Measurements from ENCODE around the gene THOC1. TPM values are rescaled to one million over a fixed set of nuclear protein-coding genes. Genes with fewer than 3 reads are reported as not detected.

The THOC1 gene
- total RNA-seq, 1 experiment from 2014 or later, result 33.3 TPM

DNA sequence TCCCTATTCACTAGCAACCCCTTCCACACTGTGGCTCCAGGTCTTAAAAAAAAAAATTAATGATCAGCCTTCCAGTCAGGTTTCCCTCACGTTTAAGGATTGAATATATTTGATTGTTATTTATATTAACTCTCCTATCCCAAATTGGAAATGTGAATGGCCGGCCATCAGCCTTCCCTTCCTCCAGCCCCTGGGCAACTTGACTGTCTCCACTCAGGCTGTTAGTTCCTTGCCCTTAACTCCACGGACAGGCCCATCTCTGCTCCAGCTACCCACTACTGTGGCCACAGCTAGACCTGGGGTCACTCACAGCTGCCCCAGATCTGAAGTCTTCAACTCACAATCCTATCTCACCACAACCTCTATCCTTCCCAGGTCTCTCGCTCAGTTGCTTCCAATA, 39.9 kb downstream of the THOC1 start:
- DNase-seq (ENCODE audit: low read depth, low spot score) (no peak), ATAC-seq (no peak)
- no peaks in the 10 kb centered on the region for H3K27me3 ChIP-seq (ENCODE audit: control insufficient read depth, insufficient read depth, low read length)
- intact Hi-C loops (cut with micrococcal nuclease; ENCODE audit: unreplicated experiment) (no loop called here), in situ Hi-C loops (cut with HindIII; ENCODE audit: low pct_unique_long_range_greater_than_20kb, low sequenced_read_pairs) (no loop called here)
- H3K9me3 ChIP-seq (ENCODE audit: control insufficient read depth, insufficient read depth, low read depth, low read length), result no peaks in the 10 kb centered on the region
- TF ChIP-seq, protein P1, sequence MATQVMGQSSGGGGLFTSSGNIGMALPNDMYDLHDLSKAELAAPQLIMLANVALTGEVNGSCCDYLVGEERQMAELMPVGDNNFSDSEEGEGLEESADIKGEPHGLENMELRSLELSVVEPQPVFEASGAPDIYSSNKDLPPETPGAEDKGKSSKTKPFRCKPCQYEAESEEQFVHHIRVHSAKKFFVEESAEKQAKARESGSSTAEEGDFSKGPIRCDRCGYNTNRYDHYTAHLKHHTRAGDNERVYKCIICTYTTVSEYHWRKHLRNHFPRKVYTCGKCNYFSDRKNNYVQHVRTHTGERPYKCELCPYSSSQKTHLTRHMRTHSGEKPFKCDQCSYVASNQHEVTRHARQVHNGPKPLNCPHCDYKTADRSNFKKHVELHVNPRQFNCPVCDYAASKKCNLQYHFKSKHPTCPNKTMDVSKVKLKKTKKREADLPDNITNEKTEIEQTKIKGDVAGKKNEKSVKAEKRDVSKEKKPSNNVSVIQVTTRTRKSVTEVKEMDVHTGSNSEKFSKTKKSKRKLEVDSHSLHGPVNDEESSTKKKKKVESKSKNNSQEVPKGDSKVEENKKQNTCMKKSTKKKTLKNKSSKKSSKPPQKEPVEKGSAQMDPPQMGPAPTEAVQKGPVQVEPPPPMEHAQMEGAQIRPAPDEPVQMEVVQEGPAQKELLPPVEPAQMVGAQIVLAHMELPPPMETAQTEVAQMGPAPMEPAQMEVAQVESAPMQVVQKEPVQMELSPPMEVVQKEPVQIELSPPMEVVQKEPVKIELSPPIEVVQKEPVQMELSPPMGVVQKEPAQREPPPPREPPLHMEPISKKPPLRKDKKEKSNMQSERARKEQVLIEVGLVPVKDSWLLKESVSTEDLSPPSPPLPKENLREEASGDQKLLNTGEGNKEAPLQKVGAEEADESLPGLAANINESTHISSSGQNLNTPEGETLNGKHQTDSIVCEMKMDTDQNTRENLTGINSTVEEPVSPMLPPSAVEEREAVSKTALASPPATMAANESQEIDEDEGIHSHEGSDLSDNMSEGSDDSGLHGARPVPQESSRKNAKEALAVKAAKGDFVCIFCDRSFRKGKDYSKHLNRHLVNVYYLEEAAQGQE (IDR thresholded peaks at IDR 0.05; ENCODE audit: insufficient read depth in 1 of 2, low read depth in 2 of 2, low read length in 1 of 2), result no peak
- TF ChIP-seq POLR2AphosphoS5 (IDR thresholded peaks at IDR 0.05; ENCODE audit: low read depth, low read length) (no peak), TCF7L2 (IDR thresholded peaks at IDR 0.05; ENCODE audit: low read depth, low read length) (no peak), SIN3A (IDR thresholded peaks at IDR 0.05; ENCODE audit: borderline replicate concordance, insufficient read depth, low read depth, low read length) (no peak)
- TF ChIP-seq, protein P2, sequence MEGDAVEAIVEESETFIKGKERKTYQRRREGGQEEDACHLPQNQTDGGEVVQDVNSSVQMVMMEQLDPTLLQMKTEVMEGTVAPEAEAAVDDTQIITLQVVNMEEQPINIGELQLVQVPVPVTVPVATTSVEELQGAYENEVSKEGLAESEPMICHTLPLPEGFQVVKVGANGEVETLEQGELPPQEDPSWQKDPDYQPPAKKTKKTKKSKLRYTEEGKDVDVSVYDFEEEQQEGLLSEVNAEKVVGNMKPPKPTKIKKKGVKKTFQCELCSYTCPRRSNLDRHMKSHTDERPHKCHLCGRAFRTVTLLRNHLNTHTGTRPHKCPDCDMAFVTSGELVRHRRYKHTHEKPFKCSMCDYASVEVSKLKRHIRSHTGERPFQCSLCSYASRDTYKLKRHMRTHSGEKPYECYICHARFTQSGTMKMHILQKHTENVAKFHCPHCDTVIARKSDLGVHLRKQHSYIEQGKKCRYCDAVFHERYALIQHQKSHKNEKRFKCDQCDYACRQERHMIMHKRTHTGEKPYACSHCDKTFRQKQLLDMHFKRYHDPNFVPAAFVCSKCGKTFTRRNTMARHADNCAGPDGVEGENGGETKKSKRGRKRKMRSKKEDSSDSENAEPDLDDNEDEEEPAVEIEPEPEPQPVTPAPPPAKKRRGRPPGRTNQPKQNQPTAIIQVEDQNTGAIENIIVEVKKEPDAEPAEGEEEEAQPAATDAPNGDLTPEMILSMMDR (IDR thresholded peaks at IDR 0.05), result no peak
- H3K36me3 ChIP-seq (ENCODE audit: control insufficient read depth, insufficient read depth, low read length), result peaks cover 12% of the 10 kb centered on the region
- H3K4me3 ChIP-seq (ENCODE audit: low read depth in 2 of 2, low read length in 2 of 2), result no peak overlapping the region
- CTCF ChIA-PET, result no interaction called here
- POLR2A ChIA-PET, result no interaction called here
- no peak overlapping the region for H3K27ac ChIP-seq (ENCODE audit: low read length)
- H3K4me1 ChIP-seq (ENCODE audit: control insufficient read depth, insufficient read depth, low read length), result no peaks in the 10 kb centered on the region
- BruUV-seq (replicated peaks), result no TSS peak

GRCh38 chr18:227374-227773, 40.5 kb downstream of the THOC1 start:
- TF ChIP-seq, protein P1 (IDR thresholded peaks at IDR 0.05; ENCODE audit: insufficient read depth in 1 of 2, low read depth in 2 of 2, low read length in 1 of 2), result no peak
- no peak for TF ChIP-seq POLR2AphosphoS5 (IDR thresholded peaks at IDR 0.05; ENCODE audit: low read depth, low read length)
- ChIA-PET CTCF (no interaction called here), POLR2A (no interaction called here)
- intact Hi-C loops (cut with micrococcal nuclease; ENCODE audit: unreplicated experiment) (no loop called here), in situ Hi-C loops (cut with HindIII; ENCODE audit: low pct_unique_long_range_greater_than_20kb, low sequenced_read_pairs) (no loop called here)
- no TSS peak for BruUV-seq (replicated peaks)
- Histone ChIP-seq H3K36me3 (ENCODE audit: control insufficient read depth, insufficient read depth, low read length) (peaks cover 14% of the 10 kb centered on the region), H3K27ac (ENCODE audit: low read length) (no peak overlapping the region), H3K4me1 (ENCODE audit: control insufficient read depth, insufficient read depth, low read length) (no peaks in the 10 kb centered on the region), H3K27me3 (ENCODE audit: control insufficient read depth, insufficient read depth, low read length) (no peaks in the 10 kb centered on the region), H3K9me3 (ENCODE audit: control insufficient read depth, insufficient read depth, low read depth, low read length) (no peaks in the 10 kb centered on the region), H3K4me3 (ENCODE audit: low read depth in 2 of 2, low read length in 2 of 2) (no peak overlapping the region)
- ATAC-seq (no peak), DNase-seq (ENCODE audit: low read depth, low spot score) (no peak)

All from Panc1 (cell line).